Brain microvascular endothelial cell (primary cell): Measurements from ENCODE around the gene GCNT1.

Source experiments
- DNase-seq: peaks from one replicate; pipeline ENCODE4 v3.0.0-alpha.2; 2020
- H3K27ac ChIP-seq: fragments of 250-450 bp; sonication (Bioruptor Pico); 2 replicates; pipeline ENCODE4 v1.5.1; 2020; ENCODE audit warnings: mild to moderate bottlenecking, moderate library complexity
- H3K27me3 ChIP-seq: fragments of 250-450 bp; sonication (Bioruptor Pico); replicated peaks from 2 replicates; pipeline ENCODE4 v1.5.1; 2020; ENCODE audit warnings: mild to moderate bottlenecking
- H3K36me3 ChIP-seq: fragments of 250-450 bp; sonication (Bioruptor Pico); replicated peaks from 2 replicates; pipeline ENCODE4 v1.5.1; 2020; ENCODE audit warnings: mild to moderate bottlenecking
- H3K4me3 ChIP-seq: 2 replicates; pipeline ENCODE4 v1.5.1; 2011; ENCODE audit warnings: low read depth, mild to moderate bottlenecking, control low read depth, low read length, moderate library complexity
- CTCF ChIP-seq: IDR thresholded peaks from 2 replicates; pipeline ENCODE4 v1.5.1; 2011; ENCODE audit warnings: low read depth, mild to moderate bottlenecking, moderate library complexity, low read length, control low read depth, inconsistent platforms; ENCODE audit errors: missing control alignments
- in situ Hi-C: cut with HindIII; loops from 2 replicates; pipeline ENCODE4 v1.10.0; 2017; ENCODE audit warnings: low sequenced_read_pairs, low pct_ligation_motif_present

Gene GCNT1

GRCh38 chr9:76545191-76545590, 86.2 kb downstream of the GCNT1 start:
- no peak overlapping the region for H3K27ac ChIP-seq
- no peak for TF ChIP-seq CTCF
- DNase-seq = no peak
- no peaks in the 10 kb centered on the region for H3K36me3 ChIP-seq
- in situ Hi-C loops = no loop called here
- no peak overlapping the region for H3K4me3 ChIP-seq
- H3K27me3 ChIP-seq = no peaks in the 10 kb centered on the region

GRCh38 chr9:76552181-76552580, 93.2 kb downstream of the GCNT1 start:
- DNase-seq = no peak
- Histone ChIP-seq H3K27me3 (no peaks in the 10 kb centered on the region), H3K27ac (no peak overlapping the region), H3K36me3 (no peaks in the 10 kb centered on the region), H3K4me3 (no peak overlapping the region)
- no peak for TF ChIP-seq CTCF
- in situ Hi-C loops = no loop called here

GRCh38 chr9:76552751-76553455, 93.9 kb downstream of the GCNT1 start:
- no peak overlapping the region for H3K4me3 ChIP-seq
- no peaks in the 10 kb centered on the region for H3K36me3 ChIP-seq
- no peaks in the 10 kb centered on the region for H3K27me3 ChIP-seq
- TF ChIP-seq CTCF = no peak
- DNase-seq = no peak
- H3K27ac ChIP-seq = no peak overlapping the region
- in situ Hi-C loops = no loop called here

- DNase-seq = no peak
- in situ Hi-C loops = no loop called here
- H3K27ac ChIP-seq = no peak overlapping the region
- no peaks in the 10 kb centered on the region for H3K27me3 ChIP-seq
- no peak for TF ChIP-seq CTCF
- no peak overlapping the region for H3K4me3 ChIP-seq
- H3K36me3 ChIP-seq = no peaks in the 10 kb centered on the region
Observed at GRCh38 chr9:76553680-76554079, 94.7 kb downstream of the GCNT1 start.
